Measurements from ENCODE around the gene TEDC2.
"Not testable (repeated sequence)": the region's sequence is repeated elsewhere in the genome, so short reads cannot be mapped to it uniquely, and the experiment has no call there.

Gene TEDC2

DNA sequence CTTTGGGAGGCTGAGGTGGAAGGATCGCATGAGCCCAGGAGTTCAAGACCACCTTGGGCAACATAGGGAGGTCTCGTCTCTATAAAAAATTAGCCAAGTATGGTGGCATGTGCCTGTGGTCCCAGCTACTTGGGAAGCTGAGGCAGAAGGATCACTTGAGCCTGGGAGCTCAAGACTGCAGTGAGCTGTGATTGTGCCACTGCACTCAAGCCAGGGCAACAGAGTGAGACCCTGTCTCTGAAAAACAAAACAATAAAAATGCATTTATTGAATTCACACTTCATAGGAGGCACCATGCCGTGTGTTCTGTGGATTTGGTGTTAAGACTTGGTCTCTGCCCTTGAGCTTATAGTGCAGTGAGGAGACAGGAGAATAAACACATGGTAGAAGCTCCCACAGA lies 17.4 kb downstream of the TEDC2 start:
- DNase-seq (ENCODE audit: low spot score): no peak

DNA sequence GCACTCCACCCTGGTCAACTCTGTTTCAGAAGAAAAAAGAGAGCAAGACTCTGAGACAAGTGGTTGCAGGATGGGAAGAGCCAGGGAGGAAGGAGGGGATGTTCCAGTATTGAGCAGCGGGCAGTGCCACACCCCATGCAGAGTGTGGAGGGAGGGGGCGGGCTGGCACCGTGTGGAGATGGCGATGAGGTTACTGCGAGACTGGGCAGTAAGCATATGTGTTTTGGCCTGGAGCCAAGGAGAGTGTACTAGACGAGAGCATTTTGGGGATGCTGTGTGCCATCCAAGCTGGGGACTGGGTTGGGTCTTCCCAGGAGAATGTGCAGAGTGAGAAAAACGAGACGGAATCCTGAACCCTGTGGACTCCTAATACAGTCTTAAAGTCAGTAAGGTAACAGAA lies 18.4 kb downstream of the TEDC2 start:
- no peak for DNase-seq (ENCODE audit: low spot score)

DNA sequence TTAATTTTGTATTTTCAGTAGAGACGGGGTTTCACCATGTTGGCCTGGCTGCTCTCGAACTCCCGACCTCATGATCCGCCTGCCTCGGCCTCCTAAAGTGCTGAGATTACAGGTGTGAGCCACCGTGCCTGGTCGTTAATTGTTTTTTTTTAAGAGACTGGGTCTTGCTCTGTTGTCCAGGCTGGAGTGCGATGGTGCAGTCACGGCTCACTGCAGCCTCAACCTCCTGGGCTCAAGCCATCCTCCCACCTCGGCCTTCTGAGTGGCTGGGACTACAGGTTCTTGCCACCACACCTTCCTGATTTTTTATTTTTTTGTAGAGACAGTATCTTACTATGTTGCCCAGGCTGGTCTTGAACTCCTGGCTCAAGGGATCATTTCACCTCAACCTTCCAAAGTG lies 20.1 kb downstream of the TEDC2 start:
- not testable (repeated sequence) for DNase-seq (ENCODE audit: low spot score)

DNA sequence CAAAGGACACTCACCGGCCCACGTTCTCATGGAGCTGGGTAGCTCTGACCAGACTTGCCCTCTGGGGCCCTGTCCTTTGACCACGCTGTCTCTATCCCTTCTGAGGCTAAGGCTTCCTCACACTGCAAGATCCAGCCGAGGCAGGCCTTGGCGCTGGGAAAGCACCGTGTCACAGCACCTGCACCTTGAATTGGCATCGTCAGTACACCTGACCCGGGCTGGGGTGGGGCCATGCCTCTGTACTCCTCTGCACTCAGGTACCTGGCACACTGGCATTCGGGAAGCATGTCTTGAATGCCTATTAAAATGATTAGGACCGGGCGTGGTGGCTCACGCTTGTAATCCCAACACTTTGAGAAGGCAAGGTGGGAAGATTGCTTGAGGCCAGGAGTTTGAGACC lies 21.0 kb downstream of the TEDC2 start:
- no peak for DNase-seq (ENCODE audit: low spot score)

DNA sequence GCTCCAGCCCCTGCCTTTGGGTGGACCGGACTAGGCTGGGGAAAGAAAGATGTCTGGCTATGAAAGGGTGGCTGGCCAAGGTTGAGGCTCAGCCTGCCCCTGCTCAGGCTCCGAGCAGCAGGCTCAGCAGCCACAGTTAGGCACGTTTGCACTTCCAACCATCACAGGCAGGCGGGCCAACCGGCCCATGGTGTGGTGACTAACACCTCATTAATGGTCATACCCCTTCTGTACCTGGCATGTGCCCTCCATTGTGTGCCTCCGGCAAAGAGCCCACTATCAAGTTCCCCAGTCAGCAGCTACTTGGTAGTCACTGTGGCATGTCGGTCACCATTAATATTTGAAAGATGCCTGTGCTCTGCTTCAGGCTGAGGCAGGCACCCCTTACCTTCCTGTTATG lies 21.8 kb downstream of the TEDC2 start:
- DNase-seq (ENCODE audit: low spot score): no peak

DNA sequence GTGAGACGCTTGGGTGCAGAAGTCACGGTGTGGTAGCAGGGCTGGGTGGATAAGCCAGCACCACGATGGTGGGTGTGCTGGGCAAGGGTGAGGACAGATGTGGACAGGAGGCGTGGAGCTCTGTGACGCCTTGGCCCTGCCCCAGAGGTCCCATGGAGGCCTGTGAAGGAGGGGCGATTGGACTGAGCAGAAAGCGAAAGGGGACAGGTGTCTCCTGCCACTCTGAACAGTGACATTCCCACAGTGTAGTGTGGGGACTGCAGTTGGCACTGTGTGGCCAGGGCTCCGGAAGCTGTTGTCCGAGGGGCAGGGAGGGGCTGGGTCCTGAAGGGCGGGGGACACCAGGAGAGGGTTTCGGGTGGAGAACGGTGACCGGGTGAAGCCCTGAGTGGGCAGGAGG lies 22.3 kb downstream of the TEDC2 start:
- no peak for DNase-seq (ENCODE audit: low spot score)

DNA sequence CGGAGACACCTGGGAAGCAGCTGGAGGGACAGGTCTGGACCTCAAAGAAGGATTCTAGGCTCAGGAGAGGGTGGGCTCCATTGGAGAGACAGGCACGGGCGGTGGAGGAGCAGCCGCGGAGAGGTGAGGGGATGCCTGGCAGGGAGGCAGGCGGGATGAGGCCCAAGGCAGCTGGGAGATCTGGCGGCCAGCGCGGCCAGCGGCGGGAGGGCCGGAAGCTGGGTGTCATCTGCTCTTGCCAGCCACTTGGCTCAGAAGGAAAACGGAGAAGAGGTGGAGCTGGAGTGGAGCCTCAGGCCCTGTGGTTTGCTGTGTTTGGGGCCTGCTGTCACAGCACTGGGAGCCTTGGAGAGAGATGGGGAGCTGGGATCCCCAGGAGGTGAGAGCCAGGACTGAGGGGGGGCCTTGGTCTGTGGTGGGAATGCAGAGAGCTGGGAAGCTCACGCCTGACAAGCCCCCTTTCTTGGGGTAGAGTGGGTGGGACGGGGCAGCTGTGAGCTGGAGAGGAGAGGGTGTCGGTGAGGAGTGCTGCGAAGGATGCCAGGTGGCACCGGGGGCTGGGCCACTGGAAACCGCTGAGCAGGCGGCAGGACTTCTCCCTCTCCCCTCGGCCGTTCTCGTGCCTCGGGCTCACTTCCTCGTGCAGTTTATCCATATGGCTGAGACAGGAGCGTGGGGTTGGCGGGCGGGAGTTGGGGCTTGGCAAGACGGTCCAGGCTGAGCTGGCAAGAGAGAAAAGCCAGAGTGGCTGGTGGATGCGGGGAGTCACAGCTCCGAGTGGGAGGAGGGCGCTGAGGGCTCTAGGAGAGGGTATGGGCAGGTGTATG lies 23.0 kb downstream of the TEDC2 start:
- DNase-seq (ENCODE audit: low spot score): peak; percentile 72

DNA sequence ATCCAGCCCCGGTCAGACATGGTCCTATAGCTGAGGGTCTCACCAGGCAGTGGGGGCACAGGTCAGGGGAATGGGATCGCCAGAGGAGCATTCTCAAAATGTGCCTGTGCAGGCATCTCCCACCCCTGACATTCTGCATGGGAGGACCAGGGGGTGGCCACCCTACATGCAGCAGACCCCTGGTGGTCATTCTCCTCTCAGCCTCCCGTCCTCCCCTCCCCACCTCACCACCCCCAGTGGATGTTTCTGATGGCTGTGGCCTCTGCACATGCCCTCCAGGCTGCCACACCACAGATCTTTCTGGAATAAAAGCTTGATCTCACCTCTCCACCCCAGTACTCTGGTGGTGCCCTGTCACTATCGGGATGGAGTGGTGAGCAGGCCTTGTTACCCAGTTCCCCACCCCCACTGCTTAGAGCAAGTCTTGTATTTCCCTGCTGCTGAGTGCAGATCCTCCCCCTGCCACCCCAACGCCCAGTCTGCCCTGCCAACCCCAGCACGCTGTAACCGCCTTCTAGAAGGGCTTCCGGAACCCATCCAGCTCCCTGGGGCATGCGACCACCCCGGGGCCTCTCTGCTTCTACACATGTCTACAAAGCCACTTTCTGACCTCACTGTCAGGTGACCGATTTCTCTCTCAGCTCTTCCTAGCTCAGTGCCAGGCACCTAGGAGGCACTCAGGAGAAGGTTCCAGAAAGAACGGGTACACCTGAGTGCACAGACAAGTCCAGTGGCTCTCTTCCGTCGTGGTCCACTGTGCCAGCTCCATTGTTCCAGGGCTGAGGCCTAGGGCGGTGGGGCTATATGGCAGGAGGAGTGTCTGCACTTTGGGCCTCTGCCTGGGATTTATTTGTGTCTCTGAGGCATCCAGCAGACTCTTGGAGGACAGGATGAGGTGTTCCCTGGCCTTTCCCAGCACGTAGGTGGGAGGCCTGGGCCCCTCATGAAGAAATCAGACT lies 24.3 kb downstream of the TEDC2 start:
- DNase-seq (ENCODE audit: low spot score): no peak

DNA sequence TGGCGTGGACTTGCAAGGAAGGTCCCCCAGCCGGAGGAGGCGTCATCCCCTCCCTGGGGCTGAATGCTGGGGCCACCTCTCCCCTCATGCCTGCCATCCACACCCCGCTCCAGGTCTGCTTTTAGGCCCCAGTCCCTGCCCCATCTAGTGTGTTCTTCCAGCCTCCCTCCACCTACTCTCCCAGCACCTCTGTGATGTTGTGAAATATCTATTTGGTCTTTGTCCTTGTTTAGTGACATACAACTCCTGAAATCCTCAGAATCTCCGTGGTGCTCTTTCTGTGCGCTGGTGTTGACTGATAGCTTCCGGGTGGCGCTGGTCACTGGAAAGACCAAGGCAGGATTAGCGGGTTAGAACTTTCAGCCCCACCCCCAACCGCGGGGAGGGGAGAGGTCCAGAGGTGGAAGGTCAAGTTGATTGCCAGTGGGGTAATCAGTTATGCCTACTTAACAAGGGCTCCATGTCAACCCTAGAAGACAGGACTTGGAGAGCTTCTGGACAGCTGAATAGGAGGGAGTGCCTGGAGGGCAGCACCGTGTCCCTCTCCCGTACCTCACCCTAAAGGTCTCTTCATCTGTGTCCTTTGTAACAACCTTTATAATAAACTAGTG lies 25.1 kb downstream of the TEDC2 start:
- DNase-seq (ENCODE audit: low spot score): no peak

DNA sequence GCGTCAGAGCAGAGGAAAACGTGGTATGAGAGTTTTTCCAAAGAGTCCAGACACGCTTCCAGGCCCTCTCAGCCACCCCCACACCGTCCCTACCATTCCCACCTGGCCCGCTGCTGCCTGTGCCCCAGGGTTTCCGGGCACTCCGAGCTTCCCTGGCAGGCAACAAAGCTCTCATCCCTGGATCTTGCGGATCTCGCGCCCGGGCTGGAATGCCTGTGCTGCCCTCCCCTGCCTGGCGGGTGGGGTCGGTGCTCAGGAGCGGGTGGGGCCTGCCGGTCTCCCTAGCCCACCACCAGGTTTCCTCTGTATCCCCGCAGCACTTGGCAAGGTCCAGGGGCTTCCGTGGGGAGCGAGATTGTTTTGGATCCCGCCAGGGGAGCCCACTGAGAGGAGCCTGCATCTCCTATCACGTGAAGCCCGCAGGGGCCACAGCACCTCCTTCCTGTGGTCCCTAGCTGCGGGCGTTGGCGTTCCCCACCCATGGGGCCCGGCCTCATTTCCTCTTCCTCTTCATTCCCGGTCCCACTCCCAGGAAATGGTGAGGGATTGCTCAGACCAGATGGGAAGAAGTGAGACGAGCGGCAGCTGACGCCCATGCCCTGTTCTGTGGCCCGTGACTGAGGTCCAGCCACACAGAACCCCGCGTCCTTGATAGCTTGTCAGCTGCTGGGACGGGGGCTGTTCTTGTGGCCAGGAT lies 26.1 kb downstream of the TEDC2 start:
- no peak for DNase-seq (ENCODE audit: low spot score)

DNA sequence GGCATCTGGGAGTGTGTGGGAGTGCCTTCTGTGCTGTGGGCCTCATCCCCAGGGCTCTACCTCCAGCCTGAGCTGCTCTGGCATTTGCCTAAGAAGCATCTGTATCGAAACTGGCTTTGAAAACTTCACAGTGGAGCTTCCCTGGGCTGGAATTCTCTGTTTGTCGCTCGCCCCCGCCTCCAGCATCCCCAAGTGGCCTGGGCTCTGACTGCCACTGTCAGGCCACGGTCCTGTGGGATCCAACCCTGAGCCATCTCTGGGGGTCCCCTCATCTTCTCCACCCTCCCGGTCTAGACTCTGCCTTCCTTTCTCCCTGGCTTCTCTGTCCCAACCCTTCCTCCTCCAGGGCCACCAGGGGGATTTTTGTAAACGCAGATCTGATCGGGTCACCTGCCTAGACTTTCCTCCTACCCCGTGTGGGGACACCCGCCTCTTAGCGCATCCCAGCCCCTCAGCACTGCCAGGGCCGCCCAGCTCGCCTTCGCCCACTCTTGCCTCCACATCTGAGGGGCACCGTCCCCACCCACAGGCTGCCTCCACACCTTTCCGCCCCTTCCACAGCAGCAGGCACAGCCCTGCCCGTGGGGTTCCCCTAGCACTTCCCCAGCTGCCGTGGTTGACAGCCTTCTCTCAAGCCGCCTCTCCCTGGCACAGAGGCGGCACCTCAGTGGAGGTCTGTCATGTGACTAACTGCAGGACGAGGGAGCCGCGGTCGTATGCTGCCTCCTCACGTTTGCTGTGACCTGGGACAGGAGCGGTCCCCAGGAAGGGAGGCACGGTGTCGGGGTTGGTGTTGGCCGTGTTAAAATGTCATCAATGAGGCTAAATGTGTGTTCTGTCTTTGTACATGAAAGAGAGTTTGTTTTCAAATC lies 27.0 kb downstream of the TEDC2 start:
- DNase-seq (ENCODE audit: low spot score): no peak

DNA sequence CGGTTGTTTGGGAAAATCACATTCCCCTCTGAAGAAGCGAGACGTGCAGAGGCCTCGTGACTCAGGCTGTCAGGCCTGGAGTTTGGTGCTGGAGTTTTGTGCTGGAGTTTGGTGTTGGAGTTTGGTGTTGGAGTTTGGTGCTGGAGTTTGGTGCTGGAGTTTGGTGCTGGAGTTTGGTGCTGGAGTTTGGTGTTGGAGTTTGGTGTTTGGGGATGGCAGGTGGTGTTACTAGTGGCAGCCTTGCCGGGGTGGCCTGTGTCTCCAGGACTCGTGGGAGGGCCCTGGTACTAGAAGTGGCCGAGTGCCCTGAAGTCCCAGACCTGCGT lies 27.6 kb downstream of the TEDC2 start:
- no peak for DNase-seq (ENCODE audit: low spot score)

DNA sequence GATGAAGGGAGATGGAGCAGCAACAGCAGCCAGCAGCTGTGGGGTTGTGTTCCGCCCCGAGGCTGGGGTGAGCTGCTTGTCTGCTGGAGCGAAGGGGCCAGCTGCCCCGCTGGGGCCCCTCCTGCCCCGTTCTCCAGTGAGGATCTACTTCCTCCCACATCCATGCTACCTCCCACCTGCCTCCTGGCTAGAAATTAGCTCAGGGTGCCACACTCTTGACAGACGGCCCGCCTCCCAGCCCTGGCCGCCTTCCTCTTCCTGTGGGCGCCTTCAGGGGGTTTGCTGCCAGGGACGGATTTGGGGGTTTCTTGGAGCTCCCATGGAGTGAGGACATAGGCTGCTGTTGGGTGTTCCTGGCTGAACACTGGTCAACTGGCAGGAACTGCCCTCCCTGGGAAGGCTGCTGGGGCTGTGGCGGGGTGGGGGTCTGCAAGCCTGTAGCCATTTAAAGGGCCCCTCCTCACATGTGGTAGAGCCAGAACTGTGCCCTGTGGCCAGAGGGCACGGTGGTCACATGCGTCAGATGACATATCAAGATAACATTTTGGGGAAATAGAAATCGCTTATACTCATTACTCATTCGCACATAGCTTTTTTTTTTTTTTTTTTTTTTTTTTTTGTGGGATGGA lies 28.1 kb downstream of the TEDC2 start:
- DNase-seq (ENCODE audit: low spot score): no peak

DNA sequence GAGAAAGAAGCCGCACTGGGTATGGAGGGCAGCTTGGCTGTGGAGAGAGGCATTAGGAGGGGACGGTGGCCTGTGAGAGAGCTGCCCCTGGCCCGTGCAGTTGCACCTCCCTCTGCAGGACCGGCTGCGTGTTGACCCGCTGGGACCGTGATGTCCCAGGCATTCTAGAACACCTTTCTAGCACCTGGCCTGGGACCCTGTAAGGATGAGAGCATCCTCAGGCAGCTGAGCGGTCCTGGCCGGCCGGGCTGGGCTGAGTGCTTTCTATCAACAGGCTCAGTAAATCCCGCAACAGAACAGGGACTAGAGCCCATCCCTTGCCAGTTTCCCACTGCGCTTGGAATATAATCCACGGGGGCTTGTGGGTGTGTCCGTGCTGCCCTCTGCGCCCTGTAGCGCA lies 29.7 kb downstream of the TEDC2 start:
- DNase-seq (ENCODE audit: low spot score): no peak

DNA sequence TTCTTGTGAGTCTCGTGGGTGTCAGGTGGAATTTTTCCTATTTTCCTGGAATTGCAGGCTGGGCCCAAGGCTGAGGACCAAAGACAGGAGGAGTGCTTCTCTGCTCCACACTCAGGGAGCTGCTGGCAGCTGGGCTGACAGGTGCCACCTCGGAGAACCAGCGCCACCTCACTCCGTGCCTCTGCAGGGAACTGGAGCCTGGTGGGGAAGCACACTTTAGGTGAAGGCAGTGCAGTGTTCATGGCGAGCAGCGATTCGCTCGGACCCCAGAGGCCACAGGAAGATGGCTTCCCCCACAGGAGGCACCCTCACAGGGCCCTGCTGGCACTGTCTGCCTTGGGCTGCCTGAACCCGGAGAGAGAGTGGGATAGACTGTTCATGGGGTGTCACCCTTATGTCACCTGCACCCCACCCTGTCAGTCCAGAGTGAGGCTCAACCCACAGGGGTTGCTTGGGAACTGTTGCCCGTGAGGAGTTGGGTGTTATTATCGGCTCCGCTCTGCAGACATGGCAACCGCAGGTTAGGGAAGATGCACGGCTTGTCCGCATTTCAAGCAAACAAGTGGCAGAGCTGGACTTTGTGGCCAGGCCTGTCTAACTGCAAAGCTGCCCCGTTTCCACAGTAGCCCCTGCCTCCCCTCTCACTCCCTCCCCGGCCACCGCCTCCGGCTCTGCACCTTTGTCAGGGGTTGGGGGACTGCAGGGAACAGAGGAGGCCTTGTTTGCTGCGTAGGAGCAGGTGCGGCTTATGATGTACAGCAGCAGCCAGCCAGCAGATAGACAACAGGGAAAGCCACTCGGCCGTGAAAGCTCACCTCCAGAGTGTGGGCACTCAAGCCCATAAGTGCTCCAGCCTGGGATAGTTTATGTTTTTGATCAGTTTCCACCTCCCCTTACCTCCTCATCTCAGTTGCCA lies 30.5 kb downstream of the TEDC2 start:
- DNase-seq (ENCODE audit: low spot score): no peak

DNA sequence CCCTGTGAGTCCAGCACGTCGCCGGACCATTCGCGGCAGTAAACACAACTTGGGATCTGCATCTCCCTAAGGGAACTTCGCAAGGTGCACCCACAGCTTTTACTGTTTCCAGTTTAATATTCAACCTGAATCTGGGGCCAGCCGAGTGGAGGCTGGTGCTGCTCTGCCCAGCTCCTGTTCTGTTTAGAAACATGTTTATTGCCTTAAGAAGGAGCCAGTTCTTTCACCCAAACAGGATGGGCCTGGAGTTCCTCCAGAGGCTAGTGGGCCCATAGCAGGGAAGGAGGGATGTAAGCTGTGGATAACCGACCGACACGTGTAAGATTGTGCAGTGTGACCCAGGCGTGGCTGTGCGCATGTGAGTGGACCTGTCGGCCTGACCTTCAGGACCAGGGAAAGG lies 32.4 kb downstream of the TEDC2 start:
- no peak for DNase-seq (ENCODE audit: low spot score)

DNA sequence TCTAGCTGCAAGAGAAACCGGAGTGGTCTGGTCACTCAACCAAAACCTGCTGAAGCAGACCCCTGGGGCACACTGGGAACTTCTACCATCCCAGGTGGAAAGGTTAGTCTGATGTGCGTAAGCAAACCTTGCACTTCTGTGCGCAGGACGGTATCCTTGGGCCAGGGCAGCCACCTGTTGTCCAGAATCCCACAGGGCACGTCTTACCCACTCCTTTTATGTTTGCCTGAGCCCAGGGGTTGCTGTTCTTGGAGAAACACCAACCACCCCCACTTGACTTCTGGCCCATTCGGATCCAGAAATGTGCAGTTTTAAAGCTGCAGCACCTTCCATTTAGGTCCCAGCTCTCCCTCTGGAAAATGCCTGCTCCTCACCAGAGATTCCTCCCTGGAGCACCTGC lies 33.7 kb downstream of the TEDC2 start:
- no peak for DNase-seq (ENCODE audit: low spot score)

DNA sequence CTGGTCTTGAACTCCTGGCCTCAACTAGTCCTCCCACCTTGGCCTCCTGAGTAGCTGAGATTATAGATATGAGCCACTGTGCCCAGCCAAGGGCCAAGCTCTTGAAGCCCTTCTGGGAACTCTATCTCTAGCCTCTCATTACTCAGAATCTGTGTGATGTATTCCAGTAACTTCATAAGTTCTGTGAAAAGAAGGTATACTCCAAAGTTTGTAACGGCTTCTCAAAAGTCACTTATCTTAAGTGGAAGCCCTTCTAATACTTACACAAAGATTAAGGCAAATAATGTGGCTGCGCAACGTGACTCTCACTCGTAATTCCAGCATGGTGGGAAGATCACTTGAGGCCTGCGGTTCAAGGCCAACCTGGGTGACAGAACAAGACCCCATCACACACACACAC lies 34.7 kb downstream of the TEDC2 start:
- DNase-seq (ENCODE audit: low spot score): no peak

DNA sequence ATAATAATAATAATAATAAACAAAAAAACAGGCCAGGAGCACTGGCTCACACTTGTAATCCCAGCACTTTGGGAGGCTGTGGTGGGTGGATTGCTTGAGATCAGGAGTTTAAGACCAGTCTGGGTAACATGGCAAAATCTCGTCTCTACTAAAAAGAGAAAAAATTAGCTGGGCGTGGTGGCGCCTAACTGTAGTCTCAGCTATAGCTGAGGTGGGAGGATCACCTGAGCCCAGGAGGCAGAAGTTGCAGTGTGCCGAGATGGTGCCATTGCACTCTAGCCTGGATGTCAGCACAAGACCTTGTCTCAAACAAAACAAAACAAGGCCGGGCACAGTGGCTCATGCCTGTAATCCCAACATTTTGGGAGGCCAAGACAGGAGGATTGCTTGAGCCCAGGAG lies 35.1 kb downstream of the TEDC2 start:
- no peak for DNase-seq (ENCODE audit: low spot score)
